OCI-LY7 (cell line): ENCODE measurements around the gene DDB1. TPM values are rescaled to one million over a fixed set of nuclear protein-coding genes. Genes with fewer than 3 reads are reported as not detected.

Experiments
- BruUV-seq: library from RNA; stranded (reverse); fragments of 400-500 nt; replicated peaks from 2 replicates; lab custom pipeline; 2021; lab: Mats Ljungman, UMichigan
- CTCF ChIA-PET: fragments of 300-600 bp; sonication (Branson Sonifier 250); formaldehyde crosslinking; loops from one replicate; lab custom pipeline; 2022; ENCODE audit warnings: antibody characterized with exemption; ENCODE audit not compliant: unreplicated experiment; lab: Charles Lee
- POLR2A ChIA-PET: fragments of 300-600 bp; sonication (Branson Sonifier 250); formaldehyde crosslinking; loops from one replicate; lab custom pipeline; 2022; ENCODE audit warnings: antibody characterized with exemption; lab: Charles Lee
- DNase-seq: peaks from one replicate; pipeline ENCODE4 v3.0.0-alpha.2; 2015; ENCODE audit warnings: low spot score
- H2AFZ ChIP-seq: fragments of 200-600 bp; sonication (generic), shearing (Covaris generic); 2 replicates; pipeline ENCODE4 v1.6.1; 2014; ENCODE audit warnings: mild to moderate bottlenecking, antibody characterized with exemption, low read length, moderate library complexity
- H3K27ac ChIP-seq: fragments of 200-600 bp; sonication (generic); 2 replicates; pipeline ENCODE4 v1.5.1; 2014; ENCODE audit warnings: mixed run types, low read depth, mild to moderate bottlenecking, moderate library complexity, low read length, inconsistent platforms; ENCODE audit not compliant: poor library complexity, severe bottlenecking
- H3K36me3 ChIP-seq: fragments of 200-600 bp; sonication (generic); 2 replicates; pipeline ENCODE4 v1.6.1; 2014; ENCODE audit warnings: mild to moderate bottlenecking, antibody characterized with exemption, low read length, moderate library complexity, mixed read lengths; ENCODE audit not compliant: insufficient read depth
- H3K4me1 ChIP-seq: fragments of 200-600 bp; sonication (generic); 2 replicates; pipeline ENCODE4 v1.5.1; 2014; ENCODE audit warnings: mild to moderate bottlenecking, low read length; ENCODE audit not compliant: insufficient read depth, poor library complexity, severe bottlenecking
- H3K4me2 ChIP-seq: fragments of 200-600 bp; sonication (generic); 2 replicates; pipeline ENCODE4 v1.6.1; 2014; ENCODE audit warnings: mild to moderate bottlenecking, low read length
- H3K4me3 ChIP-seq: fragments of 200-600 bp; sonication (generic); 2 replicates; pipeline ENCODE4 v1.5.1; 2014; ENCODE audit warnings: mild to moderate bottlenecking, low read depth, low read length; ENCODE audit not compliant: poor library complexity, severe bottlenecking
- H3K79me2 ChIP-seq: fragments of 200-600 bp; sonication (generic); 2 replicates; pipeline ENCODE4 v1.6.1; 2016; ENCODE audit warnings: low read depth, mild to moderate bottlenecking, low read length, moderate library complexity, mixed read lengths; ENCODE audit not compliant: insufficient read depth
- H3K9me2 ChIP-seq: fragments of 200-600 bp; sonication (generic); 2 replicates; pipeline ENCODE4 v1.6.1; 2016; ENCODE audit warnings: mild to moderate bottlenecking, low read length, mixed read lengths; ENCODE audit not compliant: insufficient read depth
- H3K9me3 ChIP-seq: fragments of 200-600 bp; sonication (generic); 2 replicates; pipeline ENCODE4 v1.6.1; 2014; ENCODE audit warnings: mild to moderate bottlenecking, mixed run types, low read length, mixed read lengths
- H4K20me1 ChIP-seq: fragments of 200-600 bp; sonication (generic); 2 replicates; pipeline ENCODE4 v1.6.1; 2014; ENCODE audit warnings: mild to moderate bottlenecking, antibody characterized with exemption, low read length, moderate library complexity, mixed read lengths; ENCODE audit not compliant: insufficient read depth
- CTCF ChIP-seq: fragments of 200-600 bp; sonication (generic); conservative IDR thresholded peaks from 2 replicates; pipeline ENCODE4 v1.5.1; 2014; ENCODE audit warnings: mild to moderate bottlenecking, antibody characterized with exemption, low read length, moderate library complexity, mixed read lengths
- EZH2phosphoT487 ChIP-seq: fragments of 200-600 bp; sonication (generic); IDR thresholded peaks from 2 replicates; pipeline ENCODE4 v1.6.1; 2018; ENCODE audit warnings: low read depth, borderline replicate concordance, mild to moderate bottlenecking, mixed run types, antibody characterized with exemption, low read length, moderate library complexity, mixed read lengths
- intact Hi-C: fragments of 100-400 bp; cut with micrococcal nuclease; formaldehyde crosslinking; loops from one replicate; pipeline ENCODE4 v1.10.0; 2022; ENCODE audit not compliant: unreplicated experiment
- total RNA-seq, 2 experiments: library from RNA; depleted of rRNA in 1 of 2; stranded (reverse); fragments of >200 nt in 1 of 2; shearing (Covaris generic) in 1 of 2; gene quantifications; 2 replicates each; pipeline ENCODE4 v1.2.3, GENCODE V29; 2014 to 2022

The DDB1 gene
- total RNA-seq, 2 experiments from 2014 or later = 194 to 225 TPM

- H3K9me2 ChIP-seq = no peaks in the 10 kb centered on the region
- H3K27ac ChIP-seq = peak overlapping the region; percentile 89
- no peaks in the 10 kb centered on the region for H3K9me3 ChIP-seq
- H3K4me2 ChIP-seq = peak overlapping the region; percentile 85
- DNase-seq = peak; percentile 47
- TF ChIP-seq CTCF = no peak
- peak overlapping the region; percentile 86 for H3K4me3 ChIP-seq
- TSS peak; percentile 81 for BruUV-seq
- CTCF ChIA-PET = interaction anchor here (0.9 to 1.8 kb wide), 2 partner anchors 27 to 68 kb away, joined by 3 to 13 read pairs; partner anchors contain the start of gene VWCE
- POLR2A ChIA-PET = interaction anchor here (0.7 to 4.7 kb wide), 11 partner anchors 8 to 203 kb away, joined by 3 to 80 read pairs (median 6); partner anchors contain the start of genes CPSF7, DDB1, SDHAF2 and TKFC
- H3K36me3 ChIP-seq = peaks cover 45% of the 10 kb centered on the region
- intact Hi-C loops = loop anchor here (5.0 kb wide), 1 partner anchor 65 kb away; the partner anchor contains the start of gene CPSF7
- H3K79me2 ChIP-seq = peaks cover 51% of the 10 kb centered on the region
- peaks cover 39% of the 10 kb centered on the region for H3K4me1 ChIP-seq
- no peaks in the 10 kb centered on the region for H4K20me1 ChIP-seq
- peak overlapping the region; percentile 65; the same call in 1 of the 2 replicates for H2AFZ ChIP-seq
Measured at GRCh38 chr11:61362542-61362875, 29.6 kb upstream of the DDB1 start.

- BruUV-seq = no TSS peak
- TF ChIP-seq CTCF = no peak
- no peak for TF ChIP-seq EZH2phosphoT487
- Histone ChIP-seq H3K36me3 (peaks cover 39% of the 10 kb centered on the region), H3K27ac (peak within 1 kb of the TSS; percentile 89), H3K9me3 (no peaks in the 10 kb centered on the region), H4K20me1 (no peaks in the 10 kb centered on the region), H3K9me2 (no peaks in the 10 kb centered on the region), H3K79me2 (peaks cover 51% of the 10 kb centered on the region), H3K4me2 (peak within 1 kb of the TSS; percentile 85), H2AFZ (peak within 1 kb of the TSS; percentile 65), H3K4me3 (peak within 1 kb of the TSS; percentile 86), H3K4me1 (peaks cover 45% of the 10 kb centered on the region)
- intact Hi-C loops = loop anchor here (5.0 kb wide), 1 partner anchor 65 kb away; the partner anchor contains the start of gene CPSF7
- DNase-seq = peak; percentile 95
- CTCF ChIA-PET = interaction anchor here (0.9 to 1.8 kb wide), 3 partner anchors 26 to 67 kb away, joined by 3 to 13 read pairs (median 3); partner anchors contain the start of gene VWCE
- POLR2A ChIA-PET = interaction anchor here (0.5 to 4.7 kb wide), 13 partner anchors 9 to 1468 kb away, joined by 3 to 80 read pairs (median 5); partner anchors contain the start of genes CPSF7, DDB1, SDHAF2 and TKFC
Measured at GRCh38 chr11:61361741-61362541, 29.0 kb upstream of the DDB1 start, which contains the start of the genes CYB561A3 and TMEM138. Gene CYB561A3 (minus strand): TSS chr11:61361882. CDS start chr11:61356713, 5,169 bp downstream. Gene TMEM138 (plus strand): TSS chr11:61362374. CDS start chr11:61364391, 2,017 bp downstream.
